GM13977 (cell line): ENCODE measurements around the gene ASS1.

ENCODE experiments used
- DNase-seq: peaks from one replicate; pipeline ENCODE4 v3.0.0; 2012; ENCODE audit warnings: low spot score
- CTCF ChIP-seq: IDR thresholded peaks from 2 replicates; pipeline ENCODE4 v1.5.1; 2012; ENCODE audit warnings: mild to moderate bottlenecking, control low read depth; ENCODE audit not compliant: insufficient read depth; ENCODE audit errors: extremely low read depth, missing control alignments
- in situ Hi-C: fragments of 300-500 bp; cut with MboI; formaldehyde crosslinking; loops from one replicate; pipeline ENCODE4 v1.12.0; 2022; ENCODE audit warnings: low sequenced_read_pairs, low pct_unique_long_range_greater_than_20kb, mixed read lengths, inconsistent platforms; ENCODE audit not compliant: unreplicated experiment

Gene ASS1

GRCh38 chr9:130498918-130499698, 54.3 kb downstream of the ASS1 start:
- in situ Hi-C loops: no loop called here
- DNase-seq: no peak
- TF ChIP-seq CTCF: no peak

GRCh38 chr9:130499804-130500263, 55.1 kb downstream of the ASS1 start:
- no peak for TF ChIP-seq CTCF
- no peak for DNase-seq
- in situ Hi-C loops: no loop called here

GRCh38 chr9:130500340-130501180, 55.8 kb downstream of the ASS1 start:
- no peak for DNase-seq
- in situ Hi-C loops: no loop called here
- TF ChIP-seq CTCF: no peak

- in situ Hi-C loops: no loop called here
- no peak for TF ChIP-seq CTCF
- DNase-seq: no peak
Observed at GRCh38 chr9:130501639-130502038, 56.9 kb downstream of the ASS1 start.

- in situ Hi-C loops: no loop called here
- no peak for TF ChIP-seq CTCF
- DNase-seq: no peak
Observed at GRCh38 chr9:130508218-130508617, 63.5 kb downstream of the ASS1 start.

GRCh38 chr9:130512199-130512598, 67.4 kb downstream of the ASS1 start:
- TF ChIP-seq CTCF: no peak
- in situ Hi-C loops: no loop called here
- DNase-seq: no peak
